GM18867 (cell line): ENCODE results near the gene RASL11A.
"Not testable (repeated sequence)": the region's sequence is repeated elsewhere in the genome, so short reads cannot be mapped to it uniquely, and the experiment has no call there.

Experiments used
- ATAC-seq: cut with Tn5 transposase; IDR thresholded peaks from one replicate; pipeline ENCODE4 v1.9.1; 2021; ENCODE audit warnings: mild to moderate bottlenecking, moderate library complexity; ENCODE audit not compliant: unreplicated experiment

The RASL11A gene

DNA sequence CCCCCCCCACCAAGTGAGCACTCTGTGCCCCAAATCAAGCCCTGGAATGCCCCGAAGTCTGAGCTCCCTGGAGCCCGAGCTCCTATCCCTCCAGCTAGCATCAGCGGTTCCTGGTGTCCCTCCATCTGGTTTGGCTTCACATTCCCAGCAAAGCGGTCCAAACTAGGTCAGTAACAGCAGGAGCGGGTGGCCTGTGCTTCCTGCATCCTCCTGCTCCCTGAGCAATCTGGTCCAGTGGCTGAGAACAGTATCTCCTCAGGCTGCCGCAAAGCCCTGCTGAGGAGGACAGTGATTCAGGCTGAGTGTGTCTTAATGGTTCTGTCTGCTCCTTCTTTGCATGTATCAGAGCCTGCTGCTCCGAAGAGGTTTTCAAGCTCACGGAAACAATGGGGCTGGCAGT is 25.9 kb downstream of the RASL11A start:
- ATAC-seq: no peak

DNA sequence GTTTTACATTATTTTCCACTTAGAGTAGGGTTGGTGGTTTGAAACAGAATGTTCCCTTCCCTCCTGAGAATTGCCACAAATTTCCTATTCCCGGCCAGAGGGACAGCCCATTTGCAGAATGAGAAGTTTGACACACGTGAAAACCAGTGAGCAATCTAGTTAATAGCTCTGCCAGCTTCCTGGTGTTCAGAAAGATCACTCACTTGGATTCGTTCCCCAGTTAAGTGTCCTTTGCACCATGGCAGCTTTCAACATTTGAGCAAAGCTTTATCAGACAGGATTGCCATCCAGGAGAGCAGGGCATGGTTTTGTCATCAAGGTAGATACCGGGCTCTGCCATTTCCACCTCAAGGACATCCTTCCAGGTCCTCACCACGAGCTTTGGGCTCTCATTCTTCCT is 28.2 kb downstream of the RASL11A start:
- ATAC-seq: no peak

DNA sequence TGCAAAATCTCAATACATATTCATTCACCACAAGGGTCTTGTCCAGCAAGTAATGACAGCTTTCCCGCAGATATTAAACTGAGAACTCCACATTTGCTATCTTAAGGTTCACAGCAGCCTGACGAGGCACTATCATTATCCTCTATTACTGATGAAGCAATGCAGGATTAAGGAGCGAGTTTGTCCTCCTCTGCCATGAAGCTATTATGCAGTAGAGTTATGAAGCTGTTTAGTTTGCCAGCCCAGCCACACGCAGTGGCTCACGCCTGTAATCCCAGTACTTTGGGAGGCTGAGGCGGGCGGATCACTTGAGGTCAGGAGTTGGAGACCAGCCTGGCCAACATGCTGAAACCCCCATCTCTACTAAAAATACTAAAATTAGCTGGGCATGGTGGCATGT is 29.8 kb downstream of the RASL11A start:
- ATAC-seq: not testable (repeated sequence)

DNA sequence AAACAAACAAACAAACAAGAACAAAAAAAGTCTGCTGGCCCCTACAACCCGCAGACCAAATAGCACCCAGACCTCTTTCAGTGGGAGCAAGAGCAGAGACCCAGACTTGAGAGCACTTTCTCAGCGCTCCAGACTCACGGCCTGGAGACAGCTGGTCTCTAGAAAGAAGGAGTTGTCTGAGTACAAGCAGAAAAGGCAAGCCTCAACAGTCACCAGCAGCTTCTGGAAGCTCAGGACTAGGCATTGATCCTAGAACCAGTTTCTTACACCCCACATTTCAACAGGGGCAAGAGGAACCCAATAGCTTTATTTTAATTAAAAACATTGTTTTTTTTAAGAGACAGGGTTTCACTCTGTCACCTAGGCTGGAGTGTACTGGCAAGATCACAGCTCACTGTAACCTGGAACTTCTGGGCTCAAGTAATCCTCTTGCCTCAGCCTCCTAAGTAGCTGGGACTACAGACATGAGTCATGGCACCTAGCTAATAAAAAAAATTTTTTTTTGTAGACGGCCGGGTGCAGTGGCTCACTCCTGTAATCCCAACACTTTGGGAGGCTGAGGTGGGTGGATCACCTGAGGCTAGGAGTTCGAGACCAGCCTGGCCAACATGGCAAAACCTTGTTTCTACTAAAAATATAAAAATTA is 30.4 kb downstream of the RASL11A start:
- ATAC-seq: no peak

DNA sequence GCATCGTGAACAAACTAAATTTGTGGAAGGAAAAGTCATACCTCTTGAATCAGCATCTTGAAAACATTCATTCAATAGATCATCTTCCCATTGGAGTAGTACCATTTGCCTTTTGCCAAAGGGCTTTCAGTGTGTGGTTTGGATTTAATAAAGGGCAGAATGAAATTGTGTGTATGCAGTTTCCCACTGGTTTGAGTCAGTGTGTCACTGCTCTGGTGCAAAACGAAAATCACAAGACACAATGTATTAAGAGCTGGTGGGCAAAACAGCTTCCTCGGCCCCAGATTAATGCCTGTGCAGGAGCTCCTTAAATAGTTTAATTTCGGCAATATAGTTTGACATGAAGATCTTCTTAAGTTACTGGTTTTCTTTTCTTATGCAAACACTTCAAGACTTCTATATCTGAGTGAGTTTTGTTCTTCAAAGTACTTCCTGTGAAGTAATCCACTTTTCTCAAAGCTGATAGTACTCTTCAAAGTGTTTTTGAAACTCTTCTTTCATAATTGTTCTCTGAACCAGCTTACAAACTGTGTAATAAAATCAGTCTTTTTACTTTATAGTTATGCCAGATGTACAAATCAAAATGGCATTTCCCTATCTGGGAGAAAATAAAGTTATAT is 32.1 kb downstream of the RASL11A start:
- ATAC-seq: no peak

DNA sequence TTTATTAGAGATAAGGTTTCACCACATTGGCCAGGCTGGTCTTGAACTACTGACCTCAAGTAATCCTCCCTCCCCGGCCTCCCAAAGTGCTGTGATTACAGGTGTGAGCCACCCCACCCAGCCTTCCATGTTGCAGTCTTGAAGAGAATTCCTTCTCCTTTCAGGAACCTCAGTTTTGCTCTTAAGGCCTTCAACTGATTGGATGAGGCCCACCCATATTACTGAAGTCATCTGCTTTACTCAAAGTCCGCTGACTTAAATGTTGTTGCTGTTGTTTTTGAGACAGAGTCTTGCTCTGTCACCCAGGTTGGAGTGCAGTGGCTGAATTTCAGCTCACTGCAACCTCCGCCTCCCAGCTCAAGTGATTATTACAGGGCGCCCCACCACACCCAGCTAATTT is 33.5 kb downstream of the RASL11A start:
- no peak for ATAC-seq

DNA sequence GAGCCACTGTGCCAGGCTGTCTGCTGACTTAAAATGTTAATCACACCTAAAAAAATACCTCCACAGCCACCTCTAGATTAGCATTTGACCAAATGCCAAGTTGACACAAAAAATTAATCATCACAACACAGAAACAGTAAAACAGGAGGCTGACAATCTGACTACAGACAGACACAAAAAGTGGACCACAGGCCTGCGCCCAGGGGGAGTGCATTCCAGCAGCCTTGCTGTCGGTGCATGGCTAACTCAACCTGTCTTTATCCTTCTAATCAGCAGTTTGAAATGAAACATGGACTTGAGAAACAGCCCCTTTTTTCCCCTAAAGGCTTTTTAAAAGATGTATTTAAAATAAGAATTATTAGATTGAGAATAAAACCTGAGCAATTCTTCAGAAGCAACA is 34.0 kb downstream of the RASL11A start:
- ATAC-seq: no peak

DNA sequence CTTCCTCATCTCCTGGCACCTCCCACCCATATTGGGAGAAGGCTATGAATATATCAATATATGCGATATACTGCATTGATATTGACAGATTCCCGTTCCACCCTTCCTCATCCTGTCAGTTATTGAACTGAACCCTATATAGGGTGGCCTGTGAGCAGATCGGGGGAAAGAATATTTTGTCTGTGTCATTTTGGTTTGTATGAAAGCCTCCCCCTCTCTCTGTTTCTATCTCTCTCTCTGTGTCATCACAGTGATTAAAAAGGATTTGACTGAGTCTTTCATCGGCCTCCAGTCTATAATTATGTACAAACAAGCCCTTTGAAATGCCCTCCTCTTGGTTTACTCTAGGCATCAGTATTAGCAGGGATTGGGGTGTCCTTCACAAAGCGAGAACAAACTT is 35.7 kb downstream of the RASL11A start:
- ATAC-seq: no peak

DNA sequence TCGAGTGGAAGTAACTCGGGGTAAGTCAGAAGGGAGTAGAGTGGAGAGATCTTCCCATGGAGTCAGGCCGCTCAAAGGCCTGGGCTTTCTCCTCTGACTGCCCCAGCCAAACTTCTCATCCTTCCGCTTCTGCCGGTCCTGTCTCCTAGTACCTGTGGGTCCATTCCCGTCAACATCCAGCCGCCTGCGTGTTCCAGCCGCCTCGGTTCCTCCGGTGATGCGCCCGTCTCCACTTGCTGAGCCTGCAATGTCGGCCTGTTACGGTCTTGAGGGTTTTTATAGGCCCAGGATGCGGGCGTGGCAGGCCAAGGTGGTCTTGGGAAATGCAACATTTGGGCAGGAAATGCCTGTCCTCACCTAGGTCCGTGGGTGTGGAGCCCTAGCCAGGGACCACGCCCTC is 38.3 kb downstream of the RASL11A start:
- ATAC-seq: no peak

DNA sequence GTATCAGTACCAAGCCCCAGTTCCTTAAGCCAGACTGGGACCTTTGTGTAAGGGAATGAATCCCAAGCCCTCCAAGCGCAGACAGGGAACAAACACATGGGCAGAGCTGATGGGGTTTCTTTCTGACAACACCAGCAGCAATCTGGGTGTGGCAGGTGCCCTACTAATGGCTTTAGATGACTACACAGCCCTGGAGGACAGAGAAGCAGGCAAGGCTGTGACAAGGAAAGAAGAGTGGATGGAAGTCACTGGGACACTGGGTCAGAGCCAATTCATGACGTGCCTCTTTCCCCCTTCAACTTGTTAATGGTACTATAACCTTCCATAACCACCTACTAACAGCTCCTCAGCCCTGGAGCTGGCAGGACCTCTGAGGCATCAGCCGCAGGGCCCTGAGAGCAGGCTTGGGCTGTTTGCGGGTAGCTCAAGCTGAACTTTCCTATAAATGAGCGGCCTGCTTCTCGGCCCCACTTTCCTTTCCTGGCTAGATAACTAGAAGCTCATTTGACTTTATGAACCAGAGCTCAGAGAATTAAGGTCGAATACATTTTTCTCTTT is 38.9 kb downstream of the RASL11A start:
- ATAC-seq: no peak

DNA sequence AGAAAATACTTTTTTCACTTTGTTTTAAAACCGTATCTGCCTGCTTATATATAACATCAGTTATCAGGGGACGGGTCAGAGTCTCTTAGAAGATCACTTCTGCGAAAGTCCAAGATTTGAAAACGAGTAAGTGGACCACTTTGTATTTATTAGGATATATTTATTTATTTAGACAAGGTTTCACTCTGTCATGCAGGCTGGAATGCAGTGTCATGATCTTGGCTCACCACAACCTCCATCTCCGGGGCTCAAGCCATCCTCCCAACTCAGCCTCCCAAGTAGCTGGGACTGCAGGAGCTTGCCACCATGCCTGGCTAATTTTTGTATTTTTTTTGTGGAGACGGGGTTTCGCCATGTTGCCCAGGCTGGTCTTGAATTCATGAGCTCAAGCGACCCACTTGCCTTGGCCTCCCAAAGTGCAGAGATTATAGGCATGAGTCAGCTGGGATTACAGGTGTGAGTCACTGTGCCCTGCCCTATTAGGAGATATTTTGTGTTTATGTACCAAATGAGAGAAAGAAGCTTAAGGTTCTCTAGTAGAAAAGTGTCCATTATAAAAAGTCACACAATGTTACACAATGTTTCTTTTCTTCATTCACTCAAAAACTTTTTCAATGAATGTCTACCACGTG is 39.5 kb downstream of the RASL11A start:
- no peak for ATAC-seq

DNA sequence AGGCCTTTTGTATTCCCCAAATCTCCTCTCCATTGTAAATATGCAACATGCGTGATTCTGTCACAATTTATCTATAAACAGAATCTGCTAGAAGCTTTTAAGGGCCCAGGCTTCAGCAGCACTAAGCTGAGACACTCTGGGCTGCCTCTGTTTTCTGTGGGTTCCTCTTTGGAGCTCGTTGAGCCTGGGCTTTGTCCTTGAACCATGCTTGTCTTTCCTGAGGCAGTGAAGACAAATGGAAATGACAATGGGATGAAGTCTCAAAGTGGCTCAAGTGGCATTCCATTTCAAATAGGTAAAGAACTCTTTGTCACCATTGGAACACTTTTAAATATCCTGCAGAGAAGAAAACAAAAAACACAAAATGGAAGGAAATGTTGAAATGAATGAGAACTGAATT is 40.3 kb downstream of the RASL11A start:
- ATAC-seq: no peak

DNA sequence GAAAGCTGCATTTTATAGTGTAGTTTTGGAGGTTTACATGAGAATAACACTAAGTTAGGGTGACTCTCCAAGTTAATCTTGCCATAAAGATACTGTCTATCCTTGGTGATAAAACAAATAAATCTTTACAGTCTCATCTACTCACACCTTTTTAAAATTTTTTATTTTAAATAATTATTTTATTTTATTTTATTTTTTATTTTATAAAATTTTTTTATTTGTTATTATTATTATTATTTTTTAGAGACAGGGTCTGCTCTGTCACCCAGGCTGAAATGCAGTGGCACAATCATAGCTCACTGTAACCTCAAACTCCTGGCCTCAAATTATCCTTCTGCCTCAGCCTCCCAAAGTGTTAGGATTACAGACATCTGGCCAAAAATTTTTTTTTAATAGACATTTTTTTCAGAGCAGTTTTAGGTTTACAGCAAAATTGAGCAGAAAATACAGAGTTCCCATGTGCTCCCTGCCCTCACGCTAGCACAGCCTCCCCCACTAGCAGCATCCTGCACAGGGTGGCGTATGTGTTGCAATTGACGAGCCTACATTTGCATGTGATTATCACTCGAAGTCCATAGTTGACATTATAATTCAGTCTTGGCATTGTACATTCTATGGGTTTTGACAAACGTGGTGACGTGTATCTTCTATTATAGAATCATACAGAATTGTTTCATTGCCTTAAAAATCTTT is 41.0 kb downstream of the RASL11A start:
- ATAC-seq: no peak

DNA sequence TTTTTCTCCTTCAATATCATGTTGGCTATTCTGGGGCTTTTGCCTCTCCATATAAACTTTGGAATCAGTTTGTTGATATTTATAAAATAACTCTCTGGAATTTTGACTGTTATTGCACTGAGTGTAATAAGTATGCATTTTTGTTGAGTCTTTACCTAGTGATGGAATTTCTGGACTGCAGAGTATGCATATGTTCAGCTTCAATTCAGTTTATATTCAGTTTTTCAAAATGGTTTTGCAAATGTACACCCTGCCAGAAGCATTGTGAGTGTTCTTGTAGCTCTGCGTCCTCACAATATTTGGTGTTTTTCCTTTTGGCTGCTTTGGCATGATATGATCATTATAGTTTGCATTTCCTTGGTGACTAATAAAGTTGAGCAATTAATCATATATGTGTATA is 43.1 kb downstream of the RASL11A start:
- no peak for ATAC-seq

DNA sequence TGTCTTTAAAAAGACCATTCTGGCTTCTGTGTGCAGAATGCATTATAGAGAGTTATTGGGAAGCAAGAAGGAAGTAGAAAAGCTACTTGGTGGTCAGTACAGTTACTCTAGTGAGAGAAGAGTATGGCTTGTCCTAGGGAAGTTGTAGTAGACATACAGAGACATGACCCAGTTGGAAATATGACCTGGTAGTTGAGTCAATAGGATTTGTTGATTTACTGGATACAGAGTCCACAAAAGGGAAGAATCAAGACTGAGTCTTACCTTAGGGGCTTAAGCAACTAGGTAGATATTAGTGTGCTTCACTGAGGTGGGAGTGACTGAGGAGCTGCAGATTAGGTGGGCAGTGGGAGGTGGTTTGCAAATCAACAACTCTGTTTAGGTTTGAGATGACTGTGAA is 48.8 kb downstream of the RASL11A start:
- ATAC-seq: no peak

DNA sequence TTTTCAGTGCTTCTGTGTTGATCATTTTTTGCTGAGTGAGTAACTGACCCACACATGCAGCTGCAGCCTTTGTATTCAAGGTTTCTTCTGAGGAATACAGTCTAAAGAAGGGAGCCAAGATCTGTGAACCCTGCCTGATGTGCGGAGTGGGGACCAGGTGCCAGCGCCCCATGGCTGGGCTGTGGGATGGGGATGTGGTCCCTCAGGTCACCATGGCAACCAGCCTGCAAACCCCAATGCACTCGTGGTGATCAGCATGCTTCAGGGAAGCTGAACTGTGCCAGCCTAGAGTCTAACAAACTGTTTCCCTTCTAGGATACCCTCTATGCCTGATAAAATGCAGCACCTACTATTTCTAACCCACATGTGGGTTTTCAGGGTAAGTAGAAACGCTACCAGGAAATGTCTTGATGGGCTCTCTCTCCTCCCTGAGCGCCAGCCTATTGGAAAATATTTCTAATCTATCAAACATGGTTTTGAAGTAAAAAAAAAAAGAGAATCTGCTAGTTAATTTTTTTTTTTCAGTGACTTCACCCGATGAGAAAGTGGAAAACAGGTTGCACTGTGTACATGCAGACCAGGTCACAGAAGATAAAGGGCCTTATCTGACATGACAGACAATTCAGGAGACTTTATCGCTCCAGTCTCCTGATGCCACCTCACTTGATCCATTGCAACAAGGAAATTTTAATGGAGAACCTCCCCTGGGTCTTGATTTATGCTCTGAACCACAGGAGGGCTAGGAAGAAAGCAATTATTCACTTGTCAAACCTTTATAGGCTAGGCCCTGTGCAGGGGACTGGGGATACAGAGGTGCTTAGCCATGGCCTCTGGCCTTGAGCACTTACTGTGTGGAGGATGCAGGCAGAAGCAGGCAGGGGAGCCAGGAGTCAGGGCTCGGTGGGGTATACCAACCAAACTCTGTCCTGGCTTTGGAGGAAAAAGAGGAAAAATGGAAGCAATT is 51.1 kb downstream of the RASL11A start:
- ATAC-seq: no peak

DNA sequence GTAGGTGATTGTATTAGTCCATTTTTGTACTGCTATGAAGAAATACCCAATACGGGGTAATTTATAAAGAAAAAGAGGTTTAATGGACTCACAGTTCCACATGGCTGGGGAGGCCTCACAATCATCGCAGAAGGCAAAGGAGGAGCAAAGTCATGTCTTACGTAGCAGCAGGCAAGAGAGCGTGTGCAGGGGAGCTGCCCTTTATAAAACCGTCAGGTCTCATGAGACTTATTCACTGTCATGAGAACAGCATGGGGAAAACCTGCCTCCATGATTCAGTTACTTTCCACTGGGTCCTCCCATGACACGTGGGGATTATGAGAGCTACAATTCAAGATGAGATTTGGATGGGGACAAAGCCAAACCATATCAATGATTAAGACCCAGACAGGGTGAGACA is 51.8 kb downstream of the RASL11A start:
- not testable (repeated sequence) for ATAC-seq
